Measurements from ENCODE around the gene MGAT5.

DNA sequence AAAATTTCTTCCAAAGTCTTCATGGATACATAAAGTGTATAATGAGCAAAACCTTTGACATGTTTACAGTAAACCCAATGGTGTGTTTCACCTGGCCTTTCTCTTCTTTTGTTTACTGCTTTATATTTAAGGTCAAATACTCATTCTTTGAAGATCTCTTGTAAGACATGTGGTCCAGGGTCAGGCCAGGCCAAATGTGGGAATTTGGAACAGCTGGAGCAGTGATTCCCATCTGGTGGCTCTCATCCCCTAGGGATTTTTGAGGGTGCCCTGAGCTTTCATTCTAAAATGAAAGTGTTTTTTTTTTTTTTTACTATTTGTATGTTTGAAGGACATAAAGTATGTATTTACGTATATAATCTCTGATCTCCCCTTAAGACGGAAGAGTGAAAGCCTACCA, 13.8 kb upstream of the MGAT5 start:
- TF ChIP-seq, protein P1, sequence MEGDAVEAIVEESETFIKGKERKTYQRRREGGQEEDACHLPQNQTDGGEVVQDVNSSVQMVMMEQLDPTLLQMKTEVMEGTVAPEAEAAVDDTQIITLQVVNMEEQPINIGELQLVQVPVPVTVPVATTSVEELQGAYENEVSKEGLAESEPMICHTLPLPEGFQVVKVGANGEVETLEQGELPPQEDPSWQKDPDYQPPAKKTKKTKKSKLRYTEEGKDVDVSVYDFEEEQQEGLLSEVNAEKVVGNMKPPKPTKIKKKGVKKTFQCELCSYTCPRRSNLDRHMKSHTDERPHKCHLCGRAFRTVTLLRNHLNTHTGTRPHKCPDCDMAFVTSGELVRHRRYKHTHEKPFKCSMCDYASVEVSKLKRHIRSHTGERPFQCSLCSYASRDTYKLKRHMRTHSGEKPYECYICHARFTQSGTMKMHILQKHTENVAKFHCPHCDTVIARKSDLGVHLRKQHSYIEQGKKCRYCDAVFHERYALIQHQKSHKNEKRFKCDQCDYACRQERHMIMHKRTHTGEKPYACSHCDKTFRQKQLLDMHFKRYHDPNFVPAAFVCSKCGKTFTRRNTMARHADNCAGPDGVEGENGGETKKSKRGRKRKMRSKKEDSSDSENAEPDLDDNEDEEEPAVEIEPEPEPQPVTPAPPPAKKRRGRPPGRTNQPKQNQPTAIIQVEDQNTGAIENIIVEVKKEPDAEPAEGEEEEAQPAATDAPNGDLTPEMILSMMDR (conservative IDR thresholded peaks at IDR 0.05), result no peak
- no peak for TF ChIP-seq ZFX (IDR thresholded peaks at IDR 0.05)
